ENCODE measurements around the gene TSPYL1.

Gene TSPYL1

GRCh38 chr6:116247285-116247684 is 32.4 kb downstream of the TSPYL1 start:
- Mint-ChIP-seq H3K36me3 (ENCODE audit: low read depth) (peaks cover 14% of the 10 kb centered on the region), H3K27ac (no peak overlapping the region), H3K4me3 (no peak overlapping the region), H3K27me3 (ENCODE audit: low read depth, poor library complexity) (no peaks in the 10 kb centered on the region), H3K4me1 (peaks cover 11% of the 10 kb centered on the region), H3K9me3 (no peaks in the 10 kb centered on the region)
- TF ChIP-seq, protein P1, sequence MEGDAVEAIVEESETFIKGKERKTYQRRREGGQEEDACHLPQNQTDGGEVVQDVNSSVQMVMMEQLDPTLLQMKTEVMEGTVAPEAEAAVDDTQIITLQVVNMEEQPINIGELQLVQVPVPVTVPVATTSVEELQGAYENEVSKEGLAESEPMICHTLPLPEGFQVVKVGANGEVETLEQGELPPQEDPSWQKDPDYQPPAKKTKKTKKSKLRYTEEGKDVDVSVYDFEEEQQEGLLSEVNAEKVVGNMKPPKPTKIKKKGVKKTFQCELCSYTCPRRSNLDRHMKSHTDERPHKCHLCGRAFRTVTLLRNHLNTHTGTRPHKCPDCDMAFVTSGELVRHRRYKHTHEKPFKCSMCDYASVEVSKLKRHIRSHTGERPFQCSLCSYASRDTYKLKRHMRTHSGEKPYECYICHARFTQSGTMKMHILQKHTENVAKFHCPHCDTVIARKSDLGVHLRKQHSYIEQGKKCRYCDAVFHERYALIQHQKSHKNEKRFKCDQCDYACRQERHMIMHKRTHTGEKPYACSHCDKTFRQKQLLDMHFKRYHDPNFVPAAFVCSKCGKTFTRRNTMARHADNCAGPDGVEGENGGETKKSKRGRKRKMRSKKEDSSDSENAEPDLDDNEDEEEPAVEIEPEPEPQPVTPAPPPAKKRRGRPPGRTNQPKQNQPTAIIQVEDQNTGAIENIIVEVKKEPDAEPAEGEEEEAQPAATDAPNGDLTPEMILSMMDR (IDR thresholded peaks at IDR 0.05) = no peak
- no peak for DNase-seq

- no peaks in the 10 kb centered on the region for H3K9me3 Mint-ChIP-seq
- peaks cover 17% of the 10 kb centered on the region for H3K36me3 Mint-ChIP-seq (ENCODE audit: low read depth)
- no peak overlapping the region for H3K4me3 Mint-ChIP-seq
- no peak for DNase-seq
- no peaks in the 10 kb centered on the region for H3K27me3 Mint-ChIP-seq (ENCODE audit: low read depth, poor library complexity)
- no peak overlapping the region for H3K27ac Mint-ChIP-seq
- TF ChIP-seq, protein P1 (IDR thresholded peaks at IDR 0.05) = no peak
- H3K4me1 Mint-ChIP-seq = peaks cover 11% of the 10 kb centered on the region
Observed at GRCh38 chr6:116246089-116246488, 33.6 kb downstream of the TSPYL1 start.

GRCh38 chr6:116244284-116244683 is 35.4 kb downstream of the TSPYL1 start:
- Mint-ChIP-seq H3K9me3 (no peaks in the 10 kb centered on the region), H3K4me3 (no peak overlapping the region), H3K27ac (no peak overlapping the region), H3K4me1 (peaks cover 11% of the 10 kb centered on the region), H3K27me3 (ENCODE audit: low read depth, poor library complexity) (no peaks in the 10 kb centered on the region), H3K36me3 (ENCODE audit: low read depth) (peaks cover 23% of the 10 kb centered on the region)
- no peak for DNase-seq
- TF ChIP-seq, protein P1 (IDR thresholded peaks at IDR 0.05) = no peak

DNA sequence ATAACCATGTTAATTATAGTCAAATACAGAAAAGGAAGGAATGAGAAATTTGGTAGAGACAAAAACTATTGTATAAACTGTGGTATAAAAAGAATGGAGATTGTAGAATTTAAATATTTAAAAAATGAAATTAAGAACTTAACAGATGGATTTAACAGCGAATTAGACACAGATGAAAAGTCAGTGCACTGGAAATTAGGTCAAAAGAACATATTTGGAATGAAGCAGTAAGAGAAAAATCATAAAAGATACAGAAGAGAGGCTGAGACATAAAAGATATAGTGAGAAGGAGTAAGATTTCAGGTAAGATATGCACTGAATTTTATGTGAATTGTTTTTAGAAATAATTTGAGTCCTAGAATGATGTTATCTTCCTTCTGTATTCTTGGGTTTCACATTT is 39.9 kb downstream of the TSPYL1 start:
- no peaks in the 10 kb centered on the region for H3K4me1 Mint-ChIP-seq
- DNase-seq = no peak
- H3K27me3 Mint-ChIP-seq (ENCODE audit: low read depth, poor library complexity) = no peaks in the 10 kb centered on the region
- H3K9me3 Mint-ChIP-seq = no peaks in the 10 kb centered on the region
- H3K4me3 Mint-ChIP-seq = no peak overlapping the region
- peaks cover 16% of the 10 kb centered on the region for H3K36me3 Mint-ChIP-seq (ENCODE audit: low read depth)
- TF ChIP-seq, protein P1 (IDR thresholded peaks at IDR 0.05) = no peak
- no peak overlapping the region for H3K27ac Mint-ChIP-seq

GRCh38 chr6:116239256-116239655 is 40.5 kb downstream of the TSPYL1 start:
- Mint-ChIP-seq H3K4me3 (no peak overlapping the region), H3K4me1 (no peaks in the 10 kb centered on the region), H3K9me3 (no peaks in the 10 kb centered on the region), H3K27ac (no peak overlapping the region), H3K27me3 (ENCODE audit: low read depth, poor library complexity) (no peaks in the 10 kb centered on the region), H3K36me3 (ENCODE audit: low read depth) (peaks cover 16% of the 10 kb centered on the region)
- TF ChIP-seq, protein P1 (IDR thresholded peaks at IDR 0.05) = no peak
- DNase-seq = no peak

DNA sequence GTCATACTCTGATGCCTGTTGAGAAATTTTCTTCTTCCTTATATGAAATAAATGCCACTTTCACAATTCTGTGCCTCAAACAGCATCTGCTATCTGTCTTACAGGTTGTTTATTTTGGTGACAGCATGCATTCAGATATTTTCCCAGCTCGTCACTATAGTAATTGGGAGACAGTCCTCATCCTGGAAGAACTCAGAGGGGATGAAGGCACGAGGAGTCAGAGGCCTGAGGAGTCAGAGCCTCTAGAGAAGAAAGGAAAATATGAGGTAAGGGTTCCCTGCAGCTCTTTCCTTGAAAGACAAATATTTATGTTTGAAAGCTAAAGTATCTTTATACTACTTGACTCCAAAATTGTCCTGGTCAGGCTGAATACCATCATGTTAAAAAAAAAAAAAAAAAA is 41.6 kb downstream of the TSPYL1 start:
- Mint-ChIP-seq H3K4me3 (no peak overlapping the region), H3K4me1 (no peaks in the 10 kb centered on the region), H3K27ac (no peak overlapping the region), H3K27me3 (ENCODE audit: low read depth, poor library complexity) (no peaks in the 10 kb centered on the region), H3K36me3 (ENCODE audit: low read depth) (peaks cover 16% of the 10 kb centered on the region), H3K9me3 (no peaks in the 10 kb centered on the region)
- no peak for DNase-seq
- TF ChIP-seq, protein P1 (IDR thresholded peaks at IDR 0.05) = no peak

Measured in nephron progenitor cell (in vitro differentiated cells).